OCI-LY7 (cell line): ENCODE measurements around the gene PYGB.

Experiments
- EZH2phosphoT487 ChIP-seq: fragments of 200-600 bp; sonication (generic); IDR thresholded peaks from 2 replicates; pipeline ENCODE4 v1.6.1; 2018; ENCODE audit warnings: low read depth, borderline replicate concordance, mild to moderate bottlenecking, mixed run types, antibody characterized with exemption, low read length, moderate library complexity, mixed read lengths
- TF ChIP-seq, protein P1 (sequence below): fragments of 200-600 bp; sonication (generic); conservative IDR thresholded peaks from 2 replicates; pipeline ENCODE4 v1.5.1; 2014; ENCODE audit warnings: mild to moderate bottlenecking, antibody characterized with exemption, low read length, moderate library complexity, mixed read lengths

DNA sequence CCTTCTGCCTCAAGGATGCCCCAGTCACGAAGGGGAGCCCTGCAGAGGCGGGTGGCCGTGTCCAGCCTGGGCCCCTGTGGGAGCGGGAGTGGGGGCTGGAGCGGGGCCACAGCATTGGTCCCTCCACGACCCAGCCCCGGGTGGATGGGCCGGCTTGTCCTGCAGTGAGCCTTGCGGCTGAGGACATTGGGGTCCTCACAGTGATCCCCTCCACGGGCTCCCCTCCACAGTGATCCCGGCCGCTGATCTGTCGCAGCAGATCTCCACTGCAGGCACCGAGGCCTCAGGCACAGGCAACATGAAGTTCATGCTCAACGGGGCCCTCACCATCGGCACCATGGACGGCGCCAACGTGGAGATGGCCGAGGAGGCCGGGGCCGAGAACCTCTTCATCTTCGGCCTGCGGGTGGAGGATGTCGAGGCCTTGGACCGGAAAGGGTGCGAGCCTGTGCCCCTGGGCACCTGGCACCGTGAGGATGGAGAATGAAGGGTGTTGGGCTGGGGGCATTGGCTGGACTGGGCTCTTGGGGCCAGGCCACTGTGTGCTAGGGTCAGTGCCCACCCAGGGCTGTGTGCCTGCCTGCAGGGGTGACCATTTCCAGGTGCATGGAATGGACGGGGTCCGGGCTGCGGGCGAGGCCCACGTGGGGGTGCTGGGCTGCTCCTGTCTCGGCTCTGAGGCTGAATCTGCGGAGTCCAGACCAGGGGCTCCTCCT lies 44.4 kb downstream of the PYGB start:
- TF ChIP-seq, protein P1, sequence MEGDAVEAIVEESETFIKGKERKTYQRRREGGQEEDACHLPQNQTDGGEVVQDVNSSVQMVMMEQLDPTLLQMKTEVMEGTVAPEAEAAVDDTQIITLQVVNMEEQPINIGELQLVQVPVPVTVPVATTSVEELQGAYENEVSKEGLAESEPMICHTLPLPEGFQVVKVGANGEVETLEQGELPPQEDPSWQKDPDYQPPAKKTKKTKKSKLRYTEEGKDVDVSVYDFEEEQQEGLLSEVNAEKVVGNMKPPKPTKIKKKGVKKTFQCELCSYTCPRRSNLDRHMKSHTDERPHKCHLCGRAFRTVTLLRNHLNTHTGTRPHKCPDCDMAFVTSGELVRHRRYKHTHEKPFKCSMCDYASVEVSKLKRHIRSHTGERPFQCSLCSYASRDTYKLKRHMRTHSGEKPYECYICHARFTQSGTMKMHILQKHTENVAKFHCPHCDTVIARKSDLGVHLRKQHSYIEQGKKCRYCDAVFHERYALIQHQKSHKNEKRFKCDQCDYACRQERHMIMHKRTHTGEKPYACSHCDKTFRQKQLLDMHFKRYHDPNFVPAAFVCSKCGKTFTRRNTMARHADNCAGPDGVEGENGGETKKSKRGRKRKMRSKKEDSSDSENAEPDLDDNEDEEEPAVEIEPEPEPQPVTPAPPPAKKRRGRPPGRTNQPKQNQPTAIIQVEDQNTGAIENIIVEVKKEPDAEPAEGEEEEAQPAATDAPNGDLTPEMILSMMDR = no peak
- no peak for TF ChIP-seq EZH2phosphoT487
